CD4-positive, alpha-beta T cell treated with Interleukin-1 beta for 1 hour (primary cell): ENCODE data around the gene PAQR4.
A peak's percentile ranks its signal among the peaks of the same experiment; 100 is the strongest.

Source experiments
- DNase-seq, 2 donors: peaks; one replicate each; pipeline ENCODE4 v3.0.0-alpha.2; 2020 to 2022

PAQR4 gene

DNA sequence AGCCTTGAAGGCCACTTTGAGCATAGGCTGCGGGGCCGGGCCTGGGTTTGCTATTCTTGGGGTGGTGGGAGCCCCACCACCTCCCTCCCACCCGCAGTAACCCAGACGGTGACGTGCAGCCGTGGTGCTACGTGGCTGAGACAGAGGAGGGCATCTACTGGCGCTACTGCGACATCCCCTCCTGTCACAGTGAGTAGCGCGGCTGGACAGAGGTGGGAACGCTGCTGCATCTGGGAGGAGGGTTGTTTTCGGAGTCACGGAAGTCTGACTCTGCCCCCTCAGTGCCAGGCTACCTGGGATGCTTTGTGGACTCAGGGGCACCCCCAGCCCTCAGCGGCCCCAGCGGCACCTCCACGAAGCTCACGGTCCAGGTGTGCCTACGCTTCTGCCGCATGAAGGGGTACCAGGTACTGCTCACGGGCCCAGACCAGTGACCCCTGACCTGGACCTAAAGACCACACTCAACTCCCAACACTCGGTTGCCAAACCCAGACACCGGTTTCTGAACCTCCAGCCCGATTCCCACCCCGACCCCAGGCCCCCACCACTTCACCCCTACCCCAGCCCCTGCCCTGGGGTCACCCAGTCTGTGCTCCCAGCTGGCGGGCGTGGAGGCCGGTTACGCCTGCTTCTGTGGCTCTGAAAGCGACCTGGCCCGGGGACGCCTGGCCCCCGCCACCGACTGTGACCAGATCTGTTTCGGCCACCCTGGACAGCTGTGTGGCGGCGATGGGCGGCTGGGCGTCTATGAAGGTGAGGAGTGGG is 2.9 kb upstream of the PAQR4 start:
- no peak for DNase-seq

- peak in 1 of 2 donors; percentile 47 for DNase-seq
These were observed 2.3 kb upstream of the PAQR4 start for GRCh38 chr16:2966808-2967191.

- no peak for DNase-seq
These were observed 1.9 kb upstream of the PAQR4 start for GRCh38 chr16:2967211-2967631.

DNA sequence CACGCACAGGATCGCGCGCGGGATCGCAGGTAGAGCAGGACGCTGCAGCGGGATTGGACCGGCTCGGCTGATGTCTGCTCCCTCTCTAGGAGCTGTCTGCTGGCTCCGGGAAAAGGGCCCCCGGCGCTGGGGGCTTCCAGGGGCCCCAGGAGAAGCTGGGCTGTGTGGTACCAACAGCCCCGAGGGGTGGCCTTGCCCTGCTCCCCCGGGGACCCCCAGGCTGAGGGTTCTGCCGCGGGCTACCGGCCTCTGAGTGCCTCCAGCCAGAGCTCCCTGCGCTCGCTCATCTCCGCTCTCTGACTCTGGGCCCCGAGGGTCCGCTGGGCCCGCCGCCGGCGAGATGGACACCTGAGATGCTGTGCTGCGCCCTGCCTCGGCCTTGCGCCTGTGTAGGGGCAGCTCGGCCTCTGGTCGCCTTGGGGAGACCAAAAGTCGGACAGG is 1.4 kb upstream of the PAQR4 start:
- DNase-seq: no peak

- DNase-seq: peak in 1 of 2 donors; percentile 43
These were observed 795 bp upstream of the PAQR4 start for GRCh38 chr16:2968368-2968737.

- peak; percentile 65 to 66 for DNase-seq
These were observed 685 bp downstream of the PAQR4 start for GRCh38 chr16:2969545-2970521.

GRCh38 chr16:2970563-2970962 is 1.4 kb downstream of the PAQR4 start:
- DNase-seq: no peak

DNA sequence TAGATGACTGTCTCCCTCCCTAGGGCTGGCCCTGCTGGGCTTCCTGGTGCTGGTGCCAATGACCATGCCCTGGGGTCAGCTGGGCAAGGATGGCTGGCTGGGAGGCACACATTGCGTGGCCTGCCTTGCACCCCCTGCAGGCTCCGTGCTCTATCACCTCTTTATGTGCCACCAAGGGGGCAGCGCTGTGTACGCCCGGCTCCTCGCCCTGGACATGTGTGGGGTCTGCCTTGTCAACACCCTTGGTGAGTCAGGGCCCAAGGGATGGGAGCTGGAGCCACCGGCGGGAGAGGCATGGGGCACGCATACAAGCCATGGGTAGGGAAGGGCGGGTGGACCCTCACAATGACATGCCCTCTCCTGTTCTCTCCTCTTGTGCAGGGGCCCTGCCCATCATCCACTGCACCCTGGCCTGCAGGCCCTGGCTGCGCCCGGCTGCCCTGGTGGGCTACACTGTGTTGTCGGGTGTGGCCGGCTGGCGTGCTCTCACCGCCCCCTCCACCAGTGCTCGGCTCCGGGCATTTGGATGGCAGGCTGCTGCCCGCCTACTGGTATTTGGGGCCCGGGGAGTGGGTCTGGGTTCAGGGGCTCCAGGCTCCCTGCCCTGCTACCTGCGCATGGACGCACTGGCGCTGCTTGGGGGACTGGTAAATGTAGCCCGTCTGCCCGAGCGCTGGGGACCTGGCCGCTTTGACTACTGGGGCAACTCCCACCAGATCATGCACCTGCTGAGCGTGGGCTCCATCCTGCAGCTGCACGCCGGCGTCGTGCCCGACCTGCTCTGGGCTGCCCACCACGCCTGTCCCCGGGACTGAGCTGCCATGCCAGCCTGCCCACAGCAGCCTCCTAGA is 2.2 kb downstream of the PAQR4 start:
- no peak for DNase-seq

- DNase-seq: no peak
These were observed 3.0 kb downstream of the PAQR4 start for GRCh38 chr16:2971985-2972784.

DNA sequence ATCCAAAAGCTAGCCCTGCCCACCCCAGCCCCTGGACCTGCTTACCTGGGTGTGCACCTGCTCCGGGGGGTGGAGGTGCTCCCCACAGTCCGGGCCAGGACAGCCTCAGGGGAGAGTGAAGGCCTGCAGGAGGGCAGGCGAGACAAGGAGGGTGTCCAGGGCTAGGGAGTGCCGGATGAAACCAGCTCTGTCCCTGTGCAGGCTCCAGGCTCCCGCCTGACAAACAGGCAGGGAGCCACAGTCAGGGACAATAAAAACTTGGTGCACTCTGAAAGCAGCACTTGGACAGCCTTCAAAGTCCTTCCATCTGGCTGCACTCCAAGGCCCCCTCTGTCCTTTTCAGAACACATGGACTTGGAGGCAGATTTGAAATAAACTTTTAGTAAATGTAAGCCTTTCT is 3.9 kb downstream of the PAQR4 start:
- no peak for DNase-seq

DNA sequence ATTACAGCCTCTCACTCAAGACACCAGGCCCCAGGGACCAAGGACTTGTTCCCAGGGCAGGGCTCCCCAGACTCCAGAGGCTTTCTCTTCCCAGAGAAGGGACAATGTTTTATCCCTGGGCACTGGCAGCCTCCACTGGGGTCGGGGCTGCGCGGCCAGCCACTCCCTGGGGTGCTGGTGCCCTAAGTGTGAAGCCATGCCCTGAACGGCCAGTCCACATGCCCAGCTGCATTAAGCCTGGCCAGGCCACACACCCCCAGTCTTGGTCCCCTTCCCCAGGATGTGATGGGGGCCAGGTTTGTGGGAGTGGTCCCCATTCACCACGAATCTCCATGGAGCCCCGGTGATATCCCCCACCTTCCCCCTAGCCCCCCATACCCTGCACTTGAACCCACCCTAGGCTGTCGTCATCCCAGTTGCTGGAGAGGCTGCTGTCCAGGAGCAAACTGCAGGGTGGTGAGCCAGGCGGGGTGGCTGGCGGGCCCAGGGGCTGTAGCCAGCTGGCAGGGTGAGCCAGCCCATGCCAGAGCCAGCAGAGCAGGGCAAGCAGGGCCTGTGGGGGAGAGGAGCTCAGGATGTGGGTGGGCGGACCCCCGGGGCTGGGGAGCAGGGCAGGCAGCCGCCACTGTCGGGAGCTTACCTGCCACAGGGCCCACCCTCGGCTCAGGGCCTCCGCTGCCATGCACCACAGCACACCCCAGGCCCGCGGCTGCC is 4.6 kb downstream of the PAQR4 start:
- DNase-seq: no peak

DNA sequence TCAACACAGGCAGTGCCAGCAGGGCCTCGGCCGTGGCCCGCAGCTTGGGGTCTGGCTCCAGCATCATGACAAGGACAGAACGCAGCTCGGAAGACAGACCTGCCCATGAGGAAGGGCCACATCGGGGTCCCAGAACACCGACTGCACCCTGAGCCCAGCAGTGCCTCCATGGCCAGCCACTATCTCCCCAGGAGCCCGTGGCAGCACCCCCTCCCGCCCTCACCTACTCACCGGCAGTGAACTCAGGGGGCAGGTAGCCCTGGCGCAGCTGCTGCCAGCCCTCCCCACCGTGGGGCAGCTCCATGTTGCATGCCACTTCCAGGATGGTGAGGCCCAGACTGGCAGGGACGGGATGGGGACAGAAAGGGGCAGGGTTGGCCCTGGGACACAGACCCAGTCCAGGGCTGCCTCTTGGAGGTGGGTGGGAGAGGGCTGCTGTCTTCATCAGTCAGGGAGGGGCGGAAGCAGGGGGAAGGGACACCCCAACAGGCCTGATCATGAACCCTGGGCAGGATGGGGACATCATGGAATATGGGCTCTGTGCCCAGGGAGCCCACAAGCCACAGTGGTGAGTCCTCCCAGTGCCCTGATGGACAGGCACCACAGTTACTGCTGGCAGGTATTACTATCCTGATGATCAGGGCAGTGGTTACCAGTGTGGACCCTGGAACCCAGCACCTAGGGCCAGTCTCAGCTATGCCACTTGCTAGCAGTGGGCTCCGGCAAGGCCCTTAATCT is 5.3 kb downstream of the PAQR4 start:
- no peak for DNase-seq

GRCh38 chr16:2975161-2975795 is 6.1 kb downstream of the PAQR4 start:
- no peak for DNase-seq

DNA sequence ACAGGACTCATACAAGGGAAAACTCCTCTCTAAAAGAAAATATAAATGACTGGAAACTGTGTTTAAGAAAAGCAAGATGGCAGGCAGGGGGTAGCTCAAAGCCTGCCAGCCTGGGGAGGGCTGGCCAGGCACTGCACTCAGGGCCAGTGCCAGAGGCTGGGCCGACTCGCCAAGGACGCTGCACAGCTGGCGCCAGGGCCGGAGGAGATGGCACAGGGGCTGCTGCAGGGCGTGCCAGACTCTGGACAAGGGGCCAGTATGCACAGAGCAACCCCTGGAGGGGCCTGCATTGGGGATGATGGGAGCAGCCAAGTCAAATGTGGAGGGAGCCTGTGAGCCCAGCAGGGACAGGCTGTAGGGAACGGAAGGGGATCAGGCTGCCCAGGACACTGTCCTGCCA is 7.1 kb downstream of the PAQR4 start:
- DNase-seq: no peak

DNA sequence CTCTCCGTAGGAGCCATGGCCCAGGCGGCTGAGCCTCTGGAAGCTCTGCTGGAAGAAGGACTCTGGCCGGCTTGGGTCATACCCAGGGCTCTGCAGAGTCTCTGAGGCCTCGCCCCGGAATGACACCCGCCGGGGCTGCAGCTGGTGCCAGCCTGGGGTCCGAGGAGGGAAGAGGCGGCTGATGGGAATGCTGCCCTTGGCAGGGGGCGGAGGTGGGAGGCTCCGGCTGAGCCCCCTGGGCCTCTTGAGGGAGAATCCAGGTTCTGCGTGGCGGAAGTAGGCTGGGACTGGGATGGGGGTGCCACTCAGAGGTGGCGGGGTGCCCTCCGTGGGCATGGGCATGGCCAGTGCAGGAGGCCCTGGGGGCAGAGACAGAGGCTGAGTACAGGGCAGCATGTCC is 7.5 kb downstream of the PAQR4 start:
- DNase-seq: no peak

GRCh38 chr16:2977440-2977839 is 8.3 kb downstream of the PAQR4 start:
- DNase-seq: no peak

- no peak for DNase-seq
These were observed 10.6 kb downstream of the PAQR4 start for GRCh38 chr16:2979669-2980226.

- DNase-seq: peak; percentile 94 to 95
These were observed 11.4 kb downstream of the PAQR4 start, which contains the start of gene PKMYT1 for GRCh38 chr16:2980227-2981176. Gene PKMYT1, minus strand, starts transcription at chr16:2980446. Its CDS starts 789 bp downstream, at chr16:2979657.
